SKM-1 treated with dmso at 0.1 percent for 144 hours (cell line): ENCODE data around the gene FILIP1.

Source experiments
- DNase-seq: peaks from one replicate; lab custom pipeline; 2025; ENCODE audit not compliant: unreplicated experiment; lab: John Stamatoyannopoulos, UW

The FILIP1 gene

DNA sequence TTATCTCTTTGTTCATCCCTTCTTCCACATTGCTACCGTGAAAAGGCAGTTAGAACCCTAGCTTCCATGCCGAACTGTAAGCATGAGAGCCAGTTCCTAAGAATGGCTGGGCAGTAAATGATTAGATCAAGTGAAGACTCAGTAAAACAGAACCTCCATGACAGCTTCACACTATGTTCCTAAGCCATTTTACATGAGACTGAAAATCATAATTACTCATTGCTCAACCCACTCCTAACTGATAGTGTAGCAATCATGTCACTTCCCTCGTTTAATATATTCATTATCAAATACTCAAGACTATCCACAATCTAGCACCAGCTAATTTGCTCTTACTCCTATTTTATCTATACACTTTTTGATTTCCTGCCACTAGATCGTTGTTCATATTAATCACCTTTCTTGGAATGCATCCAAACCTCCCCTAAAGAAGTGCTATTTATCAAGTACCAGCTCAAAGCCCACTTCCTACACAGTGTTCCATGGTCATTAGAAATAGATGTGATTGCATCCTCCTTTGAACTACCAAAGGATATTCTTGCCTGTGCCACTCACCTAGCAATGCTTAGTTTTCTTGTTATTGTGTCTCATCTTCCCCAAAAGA is 215.0 kb downstream of the FILIP1 start:
- DNase-seq: no peak

DNA sequence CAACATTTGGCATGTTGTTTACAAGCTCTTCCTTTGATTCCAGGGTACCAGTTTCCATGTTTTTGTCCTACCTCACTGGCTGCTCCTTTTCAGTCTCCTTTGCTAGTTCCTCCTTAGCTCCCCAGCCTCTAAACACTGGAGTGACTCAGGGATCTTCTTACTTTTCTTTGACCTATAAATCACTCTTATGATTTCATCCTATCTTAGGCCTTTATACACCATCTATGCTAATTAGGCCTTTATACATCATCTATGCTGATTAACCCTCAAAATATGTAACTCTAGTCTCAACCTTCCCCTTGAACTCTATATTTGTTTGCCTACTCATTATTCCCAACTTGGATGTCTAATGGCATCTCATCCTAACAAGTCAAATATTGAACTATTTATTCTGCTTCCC is 218.5 kb downstream of the FILIP1 start:
- no peak for DNase-seq

DNA sequence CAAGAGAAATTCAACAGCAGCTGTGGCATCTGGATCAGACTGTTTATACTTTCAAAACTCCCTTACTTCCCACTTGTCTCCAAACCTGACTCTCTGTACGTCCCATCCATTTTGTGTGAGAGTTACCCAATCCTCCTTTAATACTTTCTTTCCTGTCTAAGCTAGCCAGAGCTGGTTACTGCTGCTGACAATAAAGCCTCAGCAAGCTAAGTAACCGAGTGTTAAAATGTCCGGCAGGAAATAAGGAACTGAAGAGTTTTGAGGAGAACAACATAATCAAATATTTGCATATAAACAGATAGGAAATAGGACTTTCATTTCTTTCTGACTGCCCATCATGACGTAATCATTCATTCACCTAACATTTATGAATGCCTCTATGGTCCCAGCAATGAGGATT is 220.6 kb downstream of the FILIP1 start:
- DNase-seq: peak; percentile 43

DNA sequence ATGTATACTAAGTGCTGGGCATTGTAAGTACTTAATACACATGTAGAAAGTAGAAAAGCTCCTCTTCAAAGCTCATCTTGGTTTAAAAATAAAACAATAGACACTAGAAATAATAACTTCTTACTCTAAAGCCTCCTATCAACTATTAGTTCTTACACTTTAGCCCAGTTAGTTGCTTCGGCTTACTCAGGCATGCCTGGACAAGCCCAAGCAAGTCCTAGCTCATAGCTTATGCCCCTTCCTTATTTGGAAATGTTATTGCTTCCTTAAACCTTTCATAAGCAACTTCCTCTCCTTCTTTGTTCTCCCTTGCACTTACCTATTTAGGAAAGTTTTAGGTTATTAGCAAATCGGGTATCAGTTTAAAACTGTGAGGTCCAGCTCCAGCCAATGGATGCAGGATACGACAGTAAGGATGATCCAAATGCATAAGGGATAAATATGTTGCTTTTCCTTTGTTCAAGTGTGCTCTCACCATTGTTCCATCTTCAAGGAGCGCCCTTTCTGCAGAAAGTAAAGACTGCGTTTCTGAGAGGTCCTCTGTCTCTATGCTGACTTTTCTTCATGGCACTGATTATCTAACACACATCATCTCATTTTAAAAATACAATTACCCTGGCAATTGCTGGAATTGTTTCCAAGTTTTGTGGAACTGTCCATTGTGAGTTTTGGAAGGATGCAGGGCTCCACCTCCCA is 221.3 kb downstream of the FILIP1 start:
- DNase-seq: peak; percentile 47

DNA sequence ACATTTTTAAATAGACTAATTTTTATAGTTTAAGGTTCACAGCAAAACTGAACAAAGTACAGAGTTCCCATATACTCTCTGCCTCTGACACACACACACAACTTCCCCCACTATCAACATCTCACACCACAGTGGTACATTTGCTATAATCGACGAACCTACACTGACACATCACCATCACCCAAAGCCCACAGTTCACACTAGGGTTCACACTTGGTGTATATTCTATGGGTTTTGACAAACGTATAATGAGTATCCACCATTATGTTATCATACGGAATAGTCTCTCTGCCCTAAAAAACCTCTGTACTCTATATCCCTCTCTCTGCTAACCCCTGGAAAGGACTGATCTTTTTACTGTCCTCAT is 224.6 kb downstream of the FILIP1 start:
- no peak for DNase-seq

DNA sequence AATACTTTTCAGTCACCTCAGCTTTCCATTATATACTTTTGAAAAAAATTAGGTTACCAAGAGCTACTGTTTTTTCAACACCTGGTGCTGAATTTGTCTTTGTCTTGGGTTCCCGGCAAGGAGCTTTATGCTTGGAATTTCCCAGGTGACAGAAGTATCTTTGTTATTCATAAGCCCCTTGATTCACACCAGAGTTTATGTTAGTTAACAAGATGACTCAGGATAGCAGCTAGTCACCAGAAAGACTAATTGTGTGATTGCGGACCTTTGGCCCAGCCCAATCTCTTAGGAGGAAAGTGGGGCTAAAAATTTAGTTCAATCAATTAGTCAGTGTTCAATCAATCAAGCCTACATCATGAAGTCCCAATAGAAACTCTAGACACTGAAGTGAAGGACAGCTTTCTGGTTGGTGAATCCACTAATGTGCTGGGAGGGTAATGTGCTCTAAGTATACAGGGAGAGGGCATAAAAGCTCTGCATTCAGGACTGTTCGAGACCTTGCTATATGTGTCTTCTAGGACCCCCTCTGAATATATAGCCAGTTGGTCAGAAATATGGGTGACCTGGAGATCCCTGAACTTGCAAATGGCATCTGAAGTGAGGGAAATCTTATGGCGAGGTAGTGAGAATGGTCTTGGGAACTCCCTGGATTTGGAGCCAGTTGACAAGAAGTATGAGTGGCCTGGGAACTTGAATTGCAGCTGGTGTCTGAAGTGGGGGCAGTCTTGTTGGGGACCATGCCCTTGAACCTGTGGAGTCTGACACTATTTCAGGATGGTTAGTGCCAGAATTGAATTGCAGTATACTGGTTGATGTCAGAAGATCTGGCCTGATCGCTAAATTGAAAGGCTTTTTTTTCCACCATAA is 225.2 kb downstream of the FILIP1 start:
- no peak for DNase-seq

DNA sequence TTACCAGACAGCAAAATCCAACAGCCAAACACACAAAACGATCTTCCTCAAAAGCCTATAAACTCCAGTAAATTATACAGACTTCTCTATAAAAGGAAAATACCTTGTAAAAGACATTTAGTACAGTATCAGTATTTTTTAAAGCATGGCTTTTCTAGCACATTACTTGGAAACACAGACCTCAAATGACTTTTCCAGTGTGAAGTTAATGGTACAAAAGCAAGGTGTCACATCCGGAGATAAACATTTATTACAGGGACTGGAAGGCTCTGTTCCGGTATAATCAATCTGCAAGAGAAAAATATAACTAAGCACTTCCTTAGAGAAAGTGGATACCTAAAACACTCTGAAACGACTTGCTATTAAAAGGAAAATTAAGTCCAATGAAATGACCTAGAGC is 226.1 kb downstream of the FILIP1 start:
- DNase-seq: no peak

DNA sequence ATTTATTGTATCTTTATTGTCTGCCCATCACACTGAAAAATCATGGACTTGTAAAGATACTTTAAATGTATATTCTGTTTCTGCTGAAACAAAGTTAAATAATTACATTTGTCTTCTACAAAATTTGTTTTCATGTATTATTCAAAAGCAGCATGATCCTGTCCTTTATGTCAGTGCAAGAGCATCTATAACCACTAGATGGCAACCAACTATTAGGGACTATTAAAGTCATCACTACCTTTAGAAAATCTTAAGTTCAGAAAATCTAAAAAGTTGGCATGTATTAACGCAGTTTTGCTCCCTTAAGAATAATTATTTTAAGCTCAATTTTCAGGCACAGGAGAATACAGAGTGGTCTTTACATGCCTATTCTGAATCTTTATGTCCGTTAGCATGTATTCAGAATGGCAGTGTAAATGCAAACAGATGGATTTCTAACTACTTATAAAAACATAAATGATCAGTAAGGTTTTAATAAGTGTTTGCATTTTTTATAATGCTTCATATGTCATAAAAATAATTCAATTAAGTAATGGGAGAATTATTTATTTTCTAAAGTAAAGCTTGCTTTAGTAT is 226.8 kb downstream of the FILIP1 start:
- no peak for DNase-seq

DNA sequence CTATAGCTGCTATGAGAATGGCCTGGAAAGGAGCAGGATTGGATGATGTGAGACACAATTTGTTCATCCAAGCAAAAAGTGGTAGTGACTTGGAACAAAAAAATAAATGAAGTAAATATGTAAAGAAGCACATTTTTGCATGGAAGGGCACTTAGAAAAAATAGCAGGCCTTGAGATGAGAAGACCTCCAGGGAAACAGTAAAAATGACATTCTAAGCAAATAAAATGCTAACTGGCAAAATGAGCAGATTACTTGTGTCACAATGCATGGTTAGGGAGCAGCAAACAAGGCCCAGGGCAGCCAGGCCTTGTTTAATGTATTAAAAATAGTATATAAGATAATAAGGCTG is 230.2 kb downstream of the FILIP1 start:
- no peak for DNase-seq

DNA sequence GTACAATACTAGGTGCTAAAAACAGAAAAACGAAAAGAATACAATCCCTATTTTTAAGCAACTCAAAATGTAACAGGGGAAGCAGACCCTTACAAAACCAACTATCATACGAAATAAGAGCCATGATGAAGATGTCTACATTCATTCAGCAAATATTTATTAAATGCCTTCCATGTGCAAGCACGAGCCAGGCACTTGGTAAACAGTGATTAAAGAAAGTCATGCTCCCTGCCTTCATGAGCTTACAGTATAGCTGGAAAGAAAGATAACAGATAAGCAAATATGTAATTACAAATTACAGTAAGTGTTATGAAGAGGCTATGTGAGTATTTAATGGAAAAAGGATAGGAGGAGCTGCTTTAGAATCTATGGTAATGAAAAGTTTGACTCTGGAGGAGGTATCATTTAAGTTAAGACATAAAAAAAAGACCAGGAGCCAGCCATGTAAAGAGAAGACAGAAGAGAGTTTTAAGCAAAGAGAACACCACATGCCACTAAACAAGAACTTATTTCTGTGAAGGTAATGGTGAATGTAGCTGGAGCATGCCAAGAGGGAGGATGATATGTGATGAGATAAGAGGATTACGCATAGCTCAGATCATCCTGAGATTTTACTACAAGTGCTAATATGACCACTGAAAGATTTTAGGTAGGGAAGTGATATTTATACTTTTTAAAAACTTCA is 230.7 kb downstream of the FILIP1 start:
- DNase-seq: no peak

DNA sequence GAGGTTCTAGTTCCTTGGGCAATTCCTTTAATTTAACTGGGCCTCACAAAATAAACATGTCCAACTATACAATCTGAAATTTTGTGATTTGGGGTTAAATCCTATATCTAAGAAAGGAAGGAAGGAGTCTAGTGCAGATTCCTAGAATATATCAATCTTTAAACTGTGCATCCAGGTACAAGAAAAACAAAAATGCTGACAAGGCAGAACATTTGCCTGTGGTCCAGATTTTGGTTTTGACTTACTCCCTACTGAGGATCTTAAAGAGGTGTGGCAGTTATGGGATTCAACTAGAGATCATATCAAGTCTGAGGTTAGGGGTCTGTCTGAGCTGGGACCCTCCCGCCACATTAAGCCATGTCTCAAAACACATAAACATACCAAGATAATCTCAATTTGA is 232.3 kb downstream of the FILIP1 start:
- DNase-seq: no peak

DNA sequence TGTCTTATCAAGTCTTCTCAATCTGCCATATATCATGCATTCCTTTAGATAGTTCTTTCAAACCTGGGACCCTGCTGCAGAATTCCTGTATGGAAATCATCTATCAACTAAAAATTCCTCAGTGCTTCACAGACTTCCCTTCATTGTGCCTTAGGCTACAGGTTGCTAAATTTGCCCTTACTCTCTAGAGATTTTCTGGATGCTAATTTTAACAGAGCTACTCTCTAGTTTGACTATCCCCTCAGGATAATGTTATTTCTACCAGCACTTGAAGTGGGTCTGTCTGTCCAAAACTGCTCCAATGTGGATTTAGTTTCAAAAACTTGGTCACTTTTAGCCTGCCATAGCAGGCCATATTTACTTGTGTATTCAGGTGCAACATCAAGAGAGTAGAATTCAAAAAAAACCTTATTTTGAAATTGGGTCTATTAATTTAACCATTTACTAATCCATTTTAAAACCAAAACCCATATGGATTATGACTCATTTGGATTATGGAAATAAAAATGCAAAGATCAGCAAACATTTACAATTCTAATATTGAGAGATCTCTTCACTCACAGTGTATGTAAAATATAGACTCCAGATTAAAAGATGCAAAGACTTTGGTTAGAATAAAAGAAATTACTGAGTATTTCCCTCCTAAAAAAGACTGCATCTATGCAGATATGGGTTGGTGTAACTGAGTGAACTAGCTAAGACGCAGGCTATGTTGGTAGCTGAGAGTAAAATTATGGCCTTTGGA is 236.1 kb downstream of the FILIP1 start:
- no peak for DNase-seq

DNA sequence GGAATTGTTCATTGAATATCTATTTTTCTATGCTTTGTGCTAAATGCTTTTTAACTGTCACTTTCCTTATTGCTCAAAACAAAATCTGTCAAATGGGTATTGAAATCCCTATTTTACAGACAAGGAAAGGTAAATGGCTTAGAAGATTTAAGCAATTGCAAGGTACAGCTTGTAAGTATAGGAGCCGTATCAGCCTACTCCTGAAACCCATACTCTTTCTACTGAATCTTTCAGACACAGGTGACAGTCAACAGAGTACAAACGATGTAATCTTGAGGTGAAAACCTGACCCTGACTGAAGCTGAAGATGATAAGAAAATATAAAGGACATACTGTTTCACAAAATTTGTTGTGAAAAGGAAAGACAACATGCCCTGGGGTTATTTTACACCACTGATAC is 243.0 kb downstream of the FILIP1 start:
- no peak for DNase-seq

DNA sequence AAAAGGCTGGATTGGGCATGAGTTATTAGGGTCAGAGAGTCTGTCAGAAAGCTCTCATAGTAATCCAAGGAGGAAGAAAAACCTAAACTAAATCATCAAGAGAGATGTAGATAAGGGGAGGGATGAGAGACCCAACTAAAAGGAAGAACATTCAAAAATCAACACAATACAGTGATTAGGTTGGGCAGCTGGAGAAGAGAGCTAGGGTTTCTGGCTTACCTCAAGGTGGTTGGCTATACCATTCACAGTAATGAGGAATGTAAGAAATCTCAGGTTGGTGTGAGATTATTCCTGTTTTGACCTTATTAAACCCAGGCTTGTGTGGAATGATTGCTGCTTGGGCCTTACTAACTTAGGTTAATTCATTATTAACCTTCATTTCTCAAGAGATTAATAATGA is 243.8 kb downstream of the FILIP1 start:
- DNase-seq: no peak

DNA sequence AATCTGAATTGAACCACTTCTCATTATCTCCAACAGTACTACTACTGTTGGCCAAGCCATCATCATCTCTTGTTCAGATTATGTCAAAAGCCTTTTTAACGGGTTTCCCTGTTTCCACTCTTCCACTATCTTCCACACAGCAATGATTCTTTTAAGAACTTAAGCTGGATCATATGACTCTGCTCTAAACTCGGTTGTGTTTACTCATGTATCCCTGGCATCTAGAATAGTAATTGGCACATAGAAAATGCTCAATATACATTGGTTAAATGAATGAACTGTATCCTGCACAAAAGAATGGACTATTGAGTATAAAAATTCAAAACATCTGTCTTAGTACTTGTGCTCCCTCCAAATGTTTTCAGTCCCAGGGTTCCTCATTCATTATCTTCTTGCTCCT is 247.2 kb downstream of the FILIP1 start:
- DNase-seq: no peak

DNA sequence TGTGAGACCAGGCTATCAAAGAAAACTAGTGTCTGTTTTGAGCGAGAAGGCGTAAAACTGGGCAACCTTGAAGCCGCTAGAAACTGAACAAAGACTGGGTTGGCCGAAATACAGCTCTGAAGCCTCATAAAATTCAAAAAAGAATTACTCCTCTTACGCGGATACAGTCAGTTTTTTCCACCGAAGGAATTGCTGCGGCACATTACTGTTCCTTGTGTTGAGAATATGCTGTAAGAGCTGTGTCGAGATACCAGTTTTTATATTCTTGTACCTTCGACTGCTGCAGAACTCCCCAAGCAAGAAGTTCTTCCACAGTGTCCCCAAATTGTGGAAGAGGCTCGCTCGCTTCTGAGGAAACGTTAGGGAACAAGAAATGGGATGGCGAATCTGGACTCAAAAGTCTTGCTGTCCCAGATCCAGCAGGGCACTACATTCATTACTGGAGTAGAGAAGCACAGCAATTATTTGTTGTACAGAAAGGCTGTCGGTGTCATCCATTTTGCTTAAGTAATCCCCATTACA is 249.5 kb downstream of the FILIP1 start:
- DNase-seq: no peak

DNA sequence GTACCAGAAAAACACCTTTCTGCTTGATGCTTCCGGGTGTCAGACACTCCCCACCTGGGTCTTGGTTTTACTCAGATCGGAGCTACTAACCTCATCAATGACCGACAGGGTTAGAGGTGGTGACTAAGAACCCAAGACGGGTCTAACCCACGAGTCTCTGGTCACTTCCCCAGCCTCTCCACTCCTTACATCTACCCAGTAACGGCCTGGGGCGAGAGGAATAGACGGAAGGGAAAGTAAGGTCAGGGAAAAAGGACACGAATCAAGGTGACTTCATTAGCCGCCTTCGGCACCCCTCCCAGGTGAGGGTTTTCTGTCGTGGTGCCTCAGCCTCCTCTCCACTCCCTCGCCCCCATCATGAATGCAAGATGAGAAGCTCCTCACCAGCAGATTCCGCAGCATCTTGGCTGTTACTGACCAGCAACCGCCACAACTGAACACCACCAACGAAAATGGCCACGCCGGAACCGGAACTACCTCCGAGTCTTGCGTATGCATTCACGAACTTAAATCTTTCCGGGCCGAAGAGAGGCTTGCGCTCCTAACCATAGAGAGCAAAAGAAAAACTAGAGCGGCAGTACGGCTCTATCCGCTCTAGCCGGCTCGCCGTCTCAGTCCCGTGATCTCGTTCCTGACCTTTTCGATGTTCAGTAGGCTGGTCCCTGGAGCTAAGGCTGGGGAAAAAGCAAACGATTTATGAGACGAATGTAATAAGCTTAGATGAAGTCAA is 250.1 kb downstream of the FILIP1 start, which contains the start of gene COX7A2:
COX7A2 (minus strand) TSS at position 469 of the 730 bp plus-strand sequence; CDS start at position 402, 67 bp downstream.
- DNase-seq: peak; percentile 94
